Measurements from ENCODE around the gene SPPL2A.

- TF ChIP-seq, protein P1, sequence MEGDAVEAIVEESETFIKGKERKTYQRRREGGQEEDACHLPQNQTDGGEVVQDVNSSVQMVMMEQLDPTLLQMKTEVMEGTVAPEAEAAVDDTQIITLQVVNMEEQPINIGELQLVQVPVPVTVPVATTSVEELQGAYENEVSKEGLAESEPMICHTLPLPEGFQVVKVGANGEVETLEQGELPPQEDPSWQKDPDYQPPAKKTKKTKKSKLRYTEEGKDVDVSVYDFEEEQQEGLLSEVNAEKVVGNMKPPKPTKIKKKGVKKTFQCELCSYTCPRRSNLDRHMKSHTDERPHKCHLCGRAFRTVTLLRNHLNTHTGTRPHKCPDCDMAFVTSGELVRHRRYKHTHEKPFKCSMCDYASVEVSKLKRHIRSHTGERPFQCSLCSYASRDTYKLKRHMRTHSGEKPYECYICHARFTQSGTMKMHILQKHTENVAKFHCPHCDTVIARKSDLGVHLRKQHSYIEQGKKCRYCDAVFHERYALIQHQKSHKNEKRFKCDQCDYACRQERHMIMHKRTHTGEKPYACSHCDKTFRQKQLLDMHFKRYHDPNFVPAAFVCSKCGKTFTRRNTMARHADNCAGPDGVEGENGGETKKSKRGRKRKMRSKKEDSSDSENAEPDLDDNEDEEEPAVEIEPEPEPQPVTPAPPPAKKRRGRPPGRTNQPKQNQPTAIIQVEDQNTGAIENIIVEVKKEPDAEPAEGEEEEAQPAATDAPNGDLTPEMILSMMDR (IDR thresholded peaks at IDR 0.05): no peak
- TF ChIP-seq POLR2A (IDR thresholded peaks at IDR 0.05): no peak
Measured at GRCh38 chr15:50665938-50666337, 99.6 kb downstream of the SPPL2A start.
